K562 (cell line): ENCODE data around the gene SIRPB2. TPM values are rescaled to one million over a fixed set of nuclear protein-coding genes. Genes with fewer than 3 reads are reported as not detected.

Experiments used
- CCNT2 ChIP-seq: IDR thresholded peaks from 2 replicates; pipeline ENCODE4 v1.6.1; 2011; ENCODE audit warnings: borderline replicate concordance, low read depth, mild to moderate bottlenecking, moderate library complexity, mixed read lengths, low read length; ENCODE audit not compliant: insufficient read length; ENCODE audit errors: extremely low read depth
- CHCHD3 ChIP-seq: fragments of 250-450 bp; sonication (Bioruptor Pico); IDR thresholded peaks from 2 replicates; pipeline ENCODE4 v2.1.2; 2022; ENCODE audit warnings: mild to moderate bottlenecking
- CTCFL ChIP-seq: IDR thresholded peaks from 2 replicates; pipeline ENCODE4 v1.6.1; 2011; ENCODE audit warnings: borderline replicate concordance, low read depth, mild to moderate bottlenecking, moderate library complexity, low read length; ENCODE audit not compliant: insufficient read depth, poor library complexity, severe bottlenecking
- DPF2 ChIP-seq: fragments of 450-650 bp; IDR thresholded peaks from 2 replicates; pipeline ENCODE4 v1.6.1; 2016
- NR2F6 ChIP-seq: fragments of 450-650 bp; formaldehyde crosslinking; IDR thresholded peaks from 2 replicates; pipeline ENCODE4 v1.4.0; 2020; ENCODE audit warnings: mild to moderate bottlenecking
- NUFIP1 ChIP-seq: fragments of 450-650 bp; IDR thresholded peaks from 2 replicates; pipeline ENCODE4 v1.6.1; 2018; ENCODE audit not compliant: partially characterized antibody
- POLR3G ChIP-seq: IDR thresholded peaks from 2 replicates; pipeline ENCODE4 v1.6.1; 2011; ENCODE audit not compliant: insufficient read length, insufficient replicate concordance; ENCODE audit errors: extremely low read depth
- PTTG1 ChIP-seq: fragments of 450-650 bp; IDR thresholded peaks from 2 replicates; pipeline ENCODE4 v1.6.1; 2016; ENCODE audit warnings: low read depth, mild to moderate bottlenecking, missing genetic modification characterization, missing compliant biosample characterization
- SIN3A ChIP-seq, 2 experiments: fragments of 150-350 bp in 1 of 2; IDR thresholded peaks; 2 replicates each; pipeline ENCODE4 v1.6.1; 2011 to 2016; ENCODE audit warnings: borderline replicate concordance in 2 of 2, low read depth in 2 of 2, low read length in 2 of 2, mild to moderate bottlenecking in 2 of 2, moderate library complexity in 2 of 2; ENCODE audit not compliant: control insufficient read depth in 1 of 2
- SMARCA5 ChIP-seq: fragments of 450-650 bp; IDR thresholded peaks from 2 replicates; pipeline ENCODE4 v1.6.1; 2016
- SMARCB1 ChIP-seq: IDR thresholded peaks from 2 replicates; pipeline ENCODE4 v1.6.1; 2011; ENCODE audit warnings: improper control_type of control experiment, low read depth; ENCODE audit not compliant: insufficient read length
- STAT5B ChIP-seq: fragments of 250-450 bp; sonication (Bioruptor Pico); IDR thresholded peaks from 2 replicates; pipeline ENCODE4 v1.8.0; 2021; ENCODE audit warnings: mild to moderate bottlenecking, inconsistent platforms
- TBL1XR1 ChIP-seq, 2 experiments: IDR thresholded peaks; 2 replicates each; pipeline ENCODE4 v1.6.1; 2012; ENCODE audit warnings: improper control_type of control experiment in 2 of 2, low read length in 2 of 2, mild to moderate bottlenecking in 1 of 2
- TCFL5 ChIP-seq: fragments of 250-450 bp; sonication (Bioruptor Pico); conservative IDR thresholded peaks from 2 replicates; pipeline ENCODE4 v1.6.1; 2021; ENCODE audit warnings: mild to moderate bottlenecking, moderate library complexity, matching md5 sums
- ZNF184 ChIP-seq: sonication (generic); formaldehyde crosslinking; IDR thresholded peaks from 2 replicates; pipeline ENCODE4 v1.5.0; 2020; ENCODE audit warnings: missing genetic modification reagents
- ZNF280A ChIP-seq: fragments of 450-650 bp; IDR thresholded peaks from 2 replicates; pipeline ENCODE4 v1.6.1; 2018; ENCODE audit warnings: mild to moderate bottlenecking, low read depth; ENCODE audit not compliant: partially characterized antibody
- ZNF395 ChIP-seq: fragments of 200-800 bp; sonication (Bioruptor generic); IDR thresholded peaks from 2 replicates; pipeline ENCODE4 v1.6.1; 2017; ENCODE audit warnings: missing genetic modification characterization, missing compliant biosample characterization
- ZNF592 ChIP-seq: fragments of 450-650 bp; IDR thresholded peaks from 2 replicates; pipeline ENCODE4 v1.6.1; 2017; ENCODE audit warnings: antibody characterized with exemption, mild to moderate bottlenecking
- polyA plus RNA-seq, 8 experiments: library from polyadenylated mRNA; depleted of rRNA in 4 of 8; stranded (reverse) in 5 of 8; unstranded in 3 of 8; fragments of >200 nt; fragmentation: Nextera tagmentation in 2 of 8; fragmentation: Illumina TruSeq in 1 of 8; extraction: Ambion mirVana in 2 of 8; extraction: Trizol in 1 of 8; gene quantifications; 2 replicates each; pipeline versions ENCODE4 v1.2.1 to v1.2.3, GENCODE V29; 2011 to 2014; ENCODE audit warnings: inconsistent platforms in 1 of 8, missing spikeins in 1 of 8
- total RNA-seq, 7 experiments: library from RNA; depleted of rRNA in 6 of 7; stranded (reverse); fragments of >200 nt in 6 of 7; fragmentation: Illumina TruSeq in 2 of 7; extraction: Trizol in 2 of 7; gene quantifications; 2 replicates each; pipeline versions ENCODE4 v1.2.1 to v1.2.3, GENCODE V29; 2011 to 2021; ENCODE audit warnings: low replicate concordance in 1 of 7

SIRPB2 gene
- total and polyA plus RNA-seq, 9 of the 15 experiments (the other 6 are each of a cell fraction or from before 2014, with no cell fraction given): 0.07 TPM; not detected in 7

- TF ChIP-seq CTCFL: no peak
- TF ChIP-seq SMARCA5: no peak
- TF ChIP-seq STAT5B: no peak
- TF ChIP-seq DPF2: peak; percentile 75; the same call in 1 of the 2 replicates
- TF ChIP-seq CCNT2: no peak
- TF ChIP-seq SMARCB1: no peak
- no peak for TF ChIP-seq ZNF184
- TF ChIP-seq CHCHD3 (CRISPR knock-in tag): no peak
- no peak for TF ChIP-seq NUFIP1
- no peak for TF ChIP-seq SIN3A (IDR thresholded peaks at IDR 0.05; ENCODE audit: borderline replicate concordance in 2 of 2, control insufficient read depth in 1 of 2, low read depth in 2 of 2, low read length in 2 of 2)
- TF ChIP-seq ZNF395 (CRISPR knock-in tag): no peak
- TF ChIP-seq NR2F6 (CRISPR knock-in tag): no peak
- TF ChIP-seq TCFL5 (CRISPR knock-in tag): no peak
- no peak for TF ChIP-seq PTTG1 (tag)
- TF ChIP-seq TBL1XR1 (IDR thresholded peaks at IDR 0.05; ENCODE audit: low read length in 2 of 2): peak in 1 of 2 experiments; percentile 11; a peak in 2 of 4 replicates
- no peak for TF ChIP-seq ZNF280A
- TF ChIP-seq ZNF592: no peak
- TF ChIP-seq POLR3G: no peak
Observed at GRCh38 chr20:1434571-1435336, 56.5 kb downstream of the SIRPB2 start (continued).
